Right lobe of liver (tissue), 4 donors: Measurements from ENCODE around the gene SPDYE2.
"Not testable (repeated sequence)": the region's sequence is repeated elsewhere in the genome, so short reads cannot be mapped to it uniquely, and the experiment has no call there.

ENCODE experiments used
- POLR2A ChIP-seq: fragments of 450-650 bp; IDR thresholded peaks from one replicate; pipeline ENCODE4 v1.6.1; 2017; ENCODE audit warnings: antibody characterized with exemption, mild to moderate bottlenecking
- TF ChIP-seq, protein P1 (sequence below), 4 donors: fragments of 200-600 bp in 3 of 4; fragments of 450-650 bp in 1 of 4; IDR thresholded peaks; one replicate each; pipeline versions ENCODE4 v1.5.1 to v1.8.0; 2016 to 2022; ENCODE audit warnings: antibody characterized with exemption in 4 of 4, mild to moderate bottlenecking in 2 of 4
- donor health status: DM: no; HTN: no; CAD: no.
- donor health status: DM: no; HTN: no; CAD: no.
- donor health status: DM: no; HTN: yes; CAD: no.

DNA sequence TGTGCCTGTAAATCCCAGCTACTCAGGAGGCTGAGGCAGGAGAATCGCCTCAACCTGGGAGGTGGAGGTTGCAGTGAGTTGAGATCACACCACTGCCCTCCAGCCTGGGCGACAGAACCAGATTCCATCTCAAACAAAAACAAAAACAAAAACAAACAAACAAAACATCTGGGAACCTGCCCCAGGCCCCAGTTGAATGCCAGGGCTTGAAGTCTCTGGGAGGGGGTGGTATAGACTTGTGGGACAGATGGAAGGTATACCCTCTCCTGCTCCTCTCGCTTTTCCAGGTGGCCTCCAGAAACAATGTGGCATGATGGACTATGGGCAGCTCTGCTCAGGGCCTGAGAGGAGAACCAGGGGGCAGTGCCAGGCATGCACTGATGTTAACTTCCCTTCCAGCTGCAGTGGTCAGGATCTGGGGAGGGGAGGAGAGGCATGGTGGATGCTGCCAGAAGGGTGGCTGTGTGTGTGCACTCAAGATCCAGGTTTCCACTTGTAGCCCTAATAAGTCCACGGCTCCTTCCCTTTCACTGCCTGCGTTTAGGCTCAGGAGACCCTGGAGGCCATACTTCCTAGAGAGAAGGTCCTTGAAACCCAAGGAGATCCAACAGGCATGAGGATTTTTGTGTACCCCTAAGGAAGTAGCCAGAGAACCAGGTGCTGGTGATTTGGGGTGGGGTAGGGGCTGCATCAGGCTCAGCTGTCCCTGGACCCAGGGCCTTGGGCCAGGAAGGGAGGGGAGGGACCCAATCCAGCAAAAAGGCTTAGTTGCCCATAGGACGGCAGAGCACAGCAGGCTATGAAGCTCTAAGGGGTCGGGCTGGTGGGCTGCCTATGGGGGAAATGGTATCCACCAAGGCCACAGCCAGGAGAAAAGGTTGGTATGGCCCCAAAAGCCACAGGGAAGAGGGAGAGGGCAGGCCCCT is 26.6 kb downstream of the SPDYE2 start:
- TF ChIP-seq, protein P1, sequence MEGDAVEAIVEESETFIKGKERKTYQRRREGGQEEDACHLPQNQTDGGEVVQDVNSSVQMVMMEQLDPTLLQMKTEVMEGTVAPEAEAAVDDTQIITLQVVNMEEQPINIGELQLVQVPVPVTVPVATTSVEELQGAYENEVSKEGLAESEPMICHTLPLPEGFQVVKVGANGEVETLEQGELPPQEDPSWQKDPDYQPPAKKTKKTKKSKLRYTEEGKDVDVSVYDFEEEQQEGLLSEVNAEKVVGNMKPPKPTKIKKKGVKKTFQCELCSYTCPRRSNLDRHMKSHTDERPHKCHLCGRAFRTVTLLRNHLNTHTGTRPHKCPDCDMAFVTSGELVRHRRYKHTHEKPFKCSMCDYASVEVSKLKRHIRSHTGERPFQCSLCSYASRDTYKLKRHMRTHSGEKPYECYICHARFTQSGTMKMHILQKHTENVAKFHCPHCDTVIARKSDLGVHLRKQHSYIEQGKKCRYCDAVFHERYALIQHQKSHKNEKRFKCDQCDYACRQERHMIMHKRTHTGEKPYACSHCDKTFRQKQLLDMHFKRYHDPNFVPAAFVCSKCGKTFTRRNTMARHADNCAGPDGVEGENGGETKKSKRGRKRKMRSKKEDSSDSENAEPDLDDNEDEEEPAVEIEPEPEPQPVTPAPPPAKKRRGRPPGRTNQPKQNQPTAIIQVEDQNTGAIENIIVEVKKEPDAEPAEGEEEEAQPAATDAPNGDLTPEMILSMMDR (IDR thresholded peaks at IDR 0.05), result not testable (repeated sequence)
- not testable (repeated sequence) for TF ChIP-seq POLR2A
